Uterus (tissue), 2 donors: ENCODE results near the gene NAP1L5.

Experiments
- POLR2A ChIP-seq, 2 donors: fragments of 450-650 bp; IDR thresholded peaks; one replicate each; pipeline ENCODE4 v1.6.1; 2016; ENCODE audit warnings: antibody characterized with exemption in 2 of 2, mild to moderate bottlenecking in 1 of 2, moderate library complexity in 1 of 2
- TF ChIP-seq, protein P1 (sequence below), 4 experiments: fragments of 200-600 bp in 2 of 4; fragments of 450-650 bp in 2 of 4; sonication (generic) in 2 of 4; IDR thresholded peaks; one replicate each; pipeline ENCODE4 v1.5.1; 2016 to 2019; ENCODE audit warnings: antibody characterized with exemption in 4 of 4, mild to moderate bottlenecking in 2 of 4, moderate library complexity in 1 of 4

GRCh38 chr4:88746206-88746605, 48.6 kb upstream of the NAP1L5 start:
- TF ChIP-seq, protein P1, sequence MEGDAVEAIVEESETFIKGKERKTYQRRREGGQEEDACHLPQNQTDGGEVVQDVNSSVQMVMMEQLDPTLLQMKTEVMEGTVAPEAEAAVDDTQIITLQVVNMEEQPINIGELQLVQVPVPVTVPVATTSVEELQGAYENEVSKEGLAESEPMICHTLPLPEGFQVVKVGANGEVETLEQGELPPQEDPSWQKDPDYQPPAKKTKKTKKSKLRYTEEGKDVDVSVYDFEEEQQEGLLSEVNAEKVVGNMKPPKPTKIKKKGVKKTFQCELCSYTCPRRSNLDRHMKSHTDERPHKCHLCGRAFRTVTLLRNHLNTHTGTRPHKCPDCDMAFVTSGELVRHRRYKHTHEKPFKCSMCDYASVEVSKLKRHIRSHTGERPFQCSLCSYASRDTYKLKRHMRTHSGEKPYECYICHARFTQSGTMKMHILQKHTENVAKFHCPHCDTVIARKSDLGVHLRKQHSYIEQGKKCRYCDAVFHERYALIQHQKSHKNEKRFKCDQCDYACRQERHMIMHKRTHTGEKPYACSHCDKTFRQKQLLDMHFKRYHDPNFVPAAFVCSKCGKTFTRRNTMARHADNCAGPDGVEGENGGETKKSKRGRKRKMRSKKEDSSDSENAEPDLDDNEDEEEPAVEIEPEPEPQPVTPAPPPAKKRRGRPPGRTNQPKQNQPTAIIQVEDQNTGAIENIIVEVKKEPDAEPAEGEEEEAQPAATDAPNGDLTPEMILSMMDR (IDR thresholded peaks at IDR 0.05) = no peak
- TF ChIP-seq POLR2A (IDR thresholded peaks at IDR 0.05) = no peak
